OCI-LY7 (cell line): ENCODE results near the gene USH1C. TPM values are rescaled to one million over a fixed set of nuclear protein-coding genes. Genes with fewer than 3 reads are reported as not detected.

Experiments used
- BruUV-seq: library from RNA; stranded (reverse); fragments of 400-500 nt; replicated peaks from 2 replicates; lab custom pipeline; 2021; lab: Mats Ljungman, UMichigan
- CTCF ChIA-PET: fragments of 300-600 bp; sonication (Branson Sonifier 250); formaldehyde crosslinking; loops from one replicate; lab custom pipeline; 2022; ENCODE audit warnings: antibody characterized with exemption; ENCODE audit not compliant: unreplicated experiment; lab: Charles Lee
- POLR2A ChIA-PET: fragments of 300-600 bp; sonication (Branson Sonifier 250); formaldehyde crosslinking; loops from one replicate; lab custom pipeline; 2022; ENCODE audit warnings: antibody characterized with exemption; lab: Charles Lee
- DNase-seq: peaks from one replicate; pipeline ENCODE4 v3.0.0-alpha.2; 2015; ENCODE audit warnings: low spot score
- H2AFZ ChIP-seq: fragments of 200-600 bp; sonication (generic), shearing (Covaris generic); 2 replicates; pipeline ENCODE4 v1.6.1; 2014; ENCODE audit warnings: mild to moderate bottlenecking, antibody characterized with exemption, low read length, moderate library complexity
- H3K27ac ChIP-seq: fragments of 200-600 bp; sonication (generic); 2 replicates; pipeline ENCODE4 v1.5.1; 2014; ENCODE audit warnings: mixed run types, low read depth, mild to moderate bottlenecking, moderate library complexity, low read length, inconsistent platforms; ENCODE audit not compliant: poor library complexity, severe bottlenecking
- H3K36me3 ChIP-seq: fragments of 200-600 bp; sonication (generic); 2 replicates; pipeline ENCODE4 v1.6.1; 2014; ENCODE audit warnings: mild to moderate bottlenecking, antibody characterized with exemption, low read length, moderate library complexity, mixed read lengths; ENCODE audit not compliant: insufficient read depth
- H3K4me1 ChIP-seq: fragments of 200-600 bp; sonication (generic); 2 replicates; pipeline ENCODE4 v1.5.1; 2014; ENCODE audit warnings: mild to moderate bottlenecking, low read length; ENCODE audit not compliant: insufficient read depth, poor library complexity, severe bottlenecking
- H3K4me2 ChIP-seq: fragments of 200-600 bp; sonication (generic); 2 replicates; pipeline ENCODE4 v1.6.1; 2014; ENCODE audit warnings: mild to moderate bottlenecking, low read length
- H3K4me3 ChIP-seq: fragments of 200-600 bp; sonication (generic); 2 replicates; pipeline ENCODE4 v1.5.1; 2014; ENCODE audit warnings: mild to moderate bottlenecking, low read depth, low read length; ENCODE audit not compliant: poor library complexity, severe bottlenecking
- H3K79me2 ChIP-seq: fragments of 200-600 bp; sonication (generic); 2 replicates; pipeline ENCODE4 v1.6.1; 2016; ENCODE audit warnings: low read depth, mild to moderate bottlenecking, low read length, moderate library complexity, mixed read lengths; ENCODE audit not compliant: insufficient read depth
- H3K9me2 ChIP-seq: fragments of 200-600 bp; sonication (generic); 2 replicates; pipeline ENCODE4 v1.6.1; 2016; ENCODE audit warnings: mild to moderate bottlenecking, low read length, mixed read lengths; ENCODE audit not compliant: insufficient read depth
- H3K9me3 ChIP-seq: fragments of 200-600 bp; sonication (generic); 2 replicates; pipeline ENCODE4 v1.6.1; 2014; ENCODE audit warnings: mild to moderate bottlenecking, mixed run types, low read length, mixed read lengths
- H4K20me1 ChIP-seq: fragments of 200-600 bp; sonication (generic); 2 replicates; pipeline ENCODE4 v1.6.1; 2014; ENCODE audit warnings: mild to moderate bottlenecking, antibody characterized with exemption, low read length, moderate library complexity, mixed read lengths; ENCODE audit not compliant: insufficient read depth
- CTCF ChIP-seq: fragments of 200-600 bp; sonication (generic); conservative IDR thresholded peaks from 2 replicates; pipeline ENCODE4 v1.5.1; 2014; ENCODE audit warnings: mild to moderate bottlenecking, antibody characterized with exemption, low read length, moderate library complexity, mixed read lengths
- EZH2phosphoT487 ChIP-seq: fragments of 200-600 bp; sonication (generic); IDR thresholded peaks from 2 replicates; pipeline ENCODE4 v1.6.1; 2018; ENCODE audit warnings: low read depth, borderline replicate concordance, mild to moderate bottlenecking, mixed run types, antibody characterized with exemption, low read length, moderate library complexity, mixed read lengths
- intact Hi-C: fragments of 100-400 bp; cut with micrococcal nuclease; formaldehyde crosslinking; loops from one replicate; pipeline ENCODE4 v1.10.0; 2022; ENCODE audit not compliant: unreplicated experiment
- total RNA-seq, 2 experiments: library from RNA; depleted of rRNA in 1 of 2; stranded (reverse); fragments of >200 nt in 1 of 2; shearing (Covaris generic) in 1 of 2; gene quantifications; 2 replicates each; pipeline ENCODE4 v1.2.3, GENCODE V29; 2014 to 2022

USH1C gene
- total RNA-seq, 2 experiments from 2014 or later, result not detected

- Histone ChIP-seq H3K9me2 (no peaks in the 10 kb centered on the region), H3K4me2 (no peak overlapping the region), H3K4me1 (no peaks in the 10 kb centered on the region), H4K20me1 (no peaks in the 10 kb centered on the region), H3K27ac (no peak overlapping the region), H3K79me2 (no peaks in the 10 kb centered on the region), H3K9me3 (no peaks in the 10 kb centered on the region), H3K4me3 (no peak overlapping the region), H3K36me3 (no peaks in the 10 kb centered on the region), H2AFZ (no peak overlapping the region)
- intact Hi-C loops, result no loop called here
- BruUV-seq, result no TSS peak
- ChIA-PET POLR2A (interaction anchor here (0.5 kb wide), 1 partner anchor 433 kb away, joined by 3 read pairs; no protein-coding TSS in a partner anchor), CTCF (no interaction called here)
- DNase-seq, result no peak
- no peak for TF ChIP-seq EZH2phosphoT487
- no peak for TF ChIP-seq CTCF
These were observed 9.0 kb upstream of the USH1C start for GRCh38 chr11:17553249-17553546.

- Histone ChIP-seq H3K4me2 (no peak overlapping the region), H3K9me2 (no peaks in the 10 kb centered on the region), H3K79me2 (no peaks in the 10 kb centered on the region), H3K27ac (no peak overlapping the region), H3K9me3 (no peaks in the 10 kb centered on the region), H2AFZ (no peak overlapping the region), H3K36me3 (no peaks in the 10 kb centered on the region), H3K4me1 (no peaks in the 10 kb centered on the region), H3K4me3 (no peak overlapping the region), H4K20me1 (no peaks in the 10 kb centered on the region)
- intact Hi-C loops, result no loop called here
- TF ChIP-seq CTCF, result no peak
- no peak for DNase-seq
- no TSS peak for BruUV-seq
- CTCF ChIA-PET, result no interaction called here
- POLR2A ChIA-PET, result interaction anchor here (0.5 kb wide), 1 partner anchor 433 kb away, joined by 3 read pairs; no protein-coding TSS in a partner anchor
These were observed 8.4 kb upstream of the USH1C start for GRCh38 chr11:17552392-17553248.

GRCh38 chr11:17552041-17552355, 7.8 kb upstream of the USH1C start:
- Histone ChIP-seq H3K9me3 (no peaks in the 10 kb centered on the region), H2AFZ (no peak overlapping the region), H3K4me1 (no peaks in the 10 kb centered on the region), H3K4me3 (no peak overlapping the region), H3K27ac (no peak overlapping the region), H3K4me2 (no peak overlapping the region), H4K20me1 (no peaks in the 10 kb centered on the region), H3K36me3 (no peaks in the 10 kb centered on the region), H3K9me2 (no peaks in the 10 kb centered on the region), H3K79me2 (no peaks in the 10 kb centered on the region)
- no TSS peak for BruUV-seq
- intact Hi-C loops, result no loop called here
- no peak for TF ChIP-seq CTCF
- TF ChIP-seq EZH2phosphoT487, result no peak
- ChIA-PET CTCF (no interaction called here), POLR2A (no interaction called here)
- no peak for DNase-seq
